Keratinocyte (primary cell): ENCODE measurements around the gene EXOC4.

Experiments used
- CTCF ChIP-seq, 3 experiments: IDR thresholded peaks in 1 of 3; conservative IDR thresholded peaks in 1 of 3; optimal IDR thresholded peaks in 1 of 3; 2 replicates in 2 of 3; 3 replicates in 1 of 3; pipeline versions ENCODE3 to v1.5.1; 2011; ENCODE audit warnings: low read length in 3 of 3, mild to moderate bottlenecking in 3 of 3, moderate library complexity in 2 of 3, control low read depth in 1 of 3, inconsistent platforms in 1 of 3; ENCODE audit not compliant: insufficient read depth in 2 of 3; ENCODE audit errors: extremely low read depth in 1 of 3
- EZH2 ChIP-seq: IDR thresholded peaks from one replicate; pipeline ENCODE4 v1.6.1; 2012; ENCODE audit warnings: inconsistent platforms, mild to moderate bottlenecking, low read length, moderate library complexity

DNA sequence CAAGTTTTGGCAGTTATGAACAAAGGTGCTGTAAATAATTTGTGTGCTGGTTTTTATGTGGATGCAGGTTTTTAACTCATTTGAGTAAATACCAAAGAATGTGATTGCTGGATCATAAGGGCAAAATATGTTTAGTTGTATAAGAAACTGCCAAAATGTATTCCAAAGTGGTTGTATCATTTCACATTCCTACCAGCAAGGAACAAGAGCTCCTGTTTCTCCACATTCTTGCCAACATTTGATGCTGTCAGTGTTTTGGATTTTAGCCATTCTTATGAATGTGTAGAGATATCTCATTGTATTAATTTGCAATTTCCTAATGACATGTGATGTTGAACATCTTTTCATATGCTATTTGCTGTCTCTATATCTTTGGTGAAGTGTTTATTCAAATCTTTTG lies 666.9 kb downstream of the EXOC4 start:
- TF ChIP-seq EZH2 (no peak), CTCF (optimal IDR thresholded peaks at IDR 0.05 in 1 of 3, IDR thresholded peaks at IDR 0.05 in 1 of 3, conservative IDR thresholded peaks at IDR 0.05 in 1 of 3; ENCODE audit: extremely low read depth in 1 of 3, insufficient read depth in 2 of 3, low read length in 3 of 3) (no peak)
